ENCODE measurements around the gene ZFP92. TPM values are rescaled to one million over a fixed set of nuclear protein-coding genes. Genes with fewer than 3 reads are reported as not detected.
A peak's percentile ranks its signal among the peaks of the same experiment; 100 is the strongest.

ZFP92 gene
- total and polyA plus RNA-seq, 2 donors (not counting 1 experiment from before 2014, with no cell fraction given) = 0.06 to 0.17 TPM

DNA sequence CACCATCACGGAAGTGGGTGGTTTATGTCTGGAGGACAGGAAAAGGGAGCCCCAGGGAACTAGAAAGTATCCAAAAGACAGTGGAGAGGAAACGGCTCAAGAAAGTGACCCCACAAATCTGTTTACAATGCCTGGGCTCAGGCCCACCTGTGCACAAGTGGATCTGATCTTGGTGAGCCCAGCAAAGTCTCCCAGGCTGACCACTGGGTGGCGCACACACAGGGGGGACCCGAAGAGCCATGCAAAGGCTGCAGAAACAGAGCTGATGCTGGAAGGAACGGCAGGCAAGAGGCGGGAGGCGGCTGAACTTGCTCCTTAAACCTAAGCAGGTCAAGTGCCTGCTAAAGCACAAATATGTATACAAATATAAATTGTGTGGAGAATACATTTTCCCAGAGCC is 49.6 kb downstream of the ZFP92 start:
- H3K27ac ChIP-seq (ENCODE audit: insufficient read depth, low read length) = no peak overlapping the region
- DNase-seq (ENCODE audit: low read depth in 2 of 2) = peak; percentile 40 to 48
- no peaks in the 10 kb centered on the region for H3K79me2 ChIP-seq (ENCODE audit: control insufficient read depth, insufficient read depth, low read length)
- H3K27me3 ChIP-seq (ENCODE audit: control insufficient read depth, insufficient read depth, low read length) = no peaks in the 10 kb centered on the region
- no peaks in the 10 kb centered on the region for H4K20me1 ChIP-seq (ENCODE audit: control insufficient read depth, extremely low read depth, insufficient read depth, low read length)
- H3K4me3 ChIP-seq (replicated peaks in 1 of 4; ENCODE audit: control extremely low read depth in 1 of 4, insufficient read depth in 1 of 4, low read depth in 3 of 4, low read length in 4 of 4) = no peak overlapping the region
- H3K9ac ChIP-seq (ENCODE audit: insufficient read depth, low read length) = no peak overlapping the region
- H3K4me1 ChIP-seq (ENCODE audit: control insufficient read depth, extremely low read depth, insufficient read depth, low read length) = no peaks in the 10 kb centered on the region
- no peak overlapping the region for H2AFZ ChIP-seq (ENCODE audit: low read length)
- TF ChIP-seq, protein P1, sequence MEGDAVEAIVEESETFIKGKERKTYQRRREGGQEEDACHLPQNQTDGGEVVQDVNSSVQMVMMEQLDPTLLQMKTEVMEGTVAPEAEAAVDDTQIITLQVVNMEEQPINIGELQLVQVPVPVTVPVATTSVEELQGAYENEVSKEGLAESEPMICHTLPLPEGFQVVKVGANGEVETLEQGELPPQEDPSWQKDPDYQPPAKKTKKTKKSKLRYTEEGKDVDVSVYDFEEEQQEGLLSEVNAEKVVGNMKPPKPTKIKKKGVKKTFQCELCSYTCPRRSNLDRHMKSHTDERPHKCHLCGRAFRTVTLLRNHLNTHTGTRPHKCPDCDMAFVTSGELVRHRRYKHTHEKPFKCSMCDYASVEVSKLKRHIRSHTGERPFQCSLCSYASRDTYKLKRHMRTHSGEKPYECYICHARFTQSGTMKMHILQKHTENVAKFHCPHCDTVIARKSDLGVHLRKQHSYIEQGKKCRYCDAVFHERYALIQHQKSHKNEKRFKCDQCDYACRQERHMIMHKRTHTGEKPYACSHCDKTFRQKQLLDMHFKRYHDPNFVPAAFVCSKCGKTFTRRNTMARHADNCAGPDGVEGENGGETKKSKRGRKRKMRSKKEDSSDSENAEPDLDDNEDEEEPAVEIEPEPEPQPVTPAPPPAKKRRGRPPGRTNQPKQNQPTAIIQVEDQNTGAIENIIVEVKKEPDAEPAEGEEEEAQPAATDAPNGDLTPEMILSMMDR (conservative IDR thresholded peaks at IDR 0.05 in 1 of 2, IDR thresholded peaks at IDR 0.05 in 1 of 2; ENCODE audit: low read depth in 1 of 2, low read length in 2 of 2) = peak; percentile 41 to 72
- TF ChIP-seq EZH2 (IDR thresholded peaks at IDR 0.05; ENCODE audit: low read length, missing control alignments) = no peak
- H3K4me2 ChIP-seq (ENCODE audit: extremely low read depth, insufficient read depth, low read length) = no peak overlapping the region
- H3K36me3 ChIP-seq (ENCODE audit: control insufficient read depth, insufficient read depth, low read length) = peaks cover 1% of the 10 kb centered on the region
- no peaks in the 10 kb centered on the region for H3K9me3 ChIP-seq (ENCODE audit: control insufficient read depth, insufficient read depth, low read depth, low read length)

Other genes starting within 250 kb of the ZFP92 start
- not detected in 2 replicates for gene MAGEA1, start 232.2 kb upstream of the ZFP92 start, total RNA-seq
- gene MAGEA1, start 232.2 kb upstream of the ZFP92 start, polyA plus RNA-seq = not detected in 2 replicates
- gene PNMA6F, start 89.7 kb upstream of the ZFP92 start, total RNA-seq = not detected in 2 replicates
- not detected in 2 replicates for gene PNMA6F, start 89.7 kb upstream of the ZFP92 start, polyA plus RNA-seq
- gene ZNF275, start 77.3 kb upstream of the ZFP92 start, total RNA-seq = 6.2 and 6.3 TPM in 2 replicates
- gene ZNF275, start 77.3 kb upstream of the ZFP92 start, polyA plus RNA-seq = 11.7 and 12.2 TPM in 2 replicates
- gene PNMA6E, start 10.1 kb upstream of the ZFP92 start, total RNA-seq = not detected in 2 replicates
- gene PNMA6E, start 10.1 kb upstream of the ZFP92 start, polyA plus RNA-seq = not detected in 2 replicates
- 1.8 and 3.1 TPM in 2 replicates for gene TREX2, start 34.6 kb downstream of the ZFP92 start, total RNA-seq
- 0.08 TPM in 1 of 2 replicates, not detected in the other for gene TREX2, start 34.6 kb downstream of the ZFP92 start, polyA plus RNA-seq
- gene HAUS7, start 59.1 kb downstream of the ZFP92 start, total RNA-seq = 7.3 and 10.5 TPM in 2 replicates
- gene HAUS7, start 59.1 kb downstream of the ZFP92 start, polyA plus RNA-seq = 10.4 and 17.1 TPM in 2 replicates
- gene BGN, start 83.5 kb downstream of the ZFP92 start, total RNA-seq = 10.1 and 18.7 TPM in 2 replicates
- 21.4 and 61.7 TPM in 2 replicates for gene BGN, start 83.5 kb downstream of the ZFP92 start, polyA plus RNA-seq
- not detected in 2 replicates for gene ATP2B3, start 106.2 kb downstream of the ZFP92 start, total RNA-seq
- not detected in 2 replicates for gene ATP2B3, start 106.2 kb downstream of the ZFP92 start, polyA plus RNA-seq
- 24.4 and 28.2 TPM in 2 replicates for gene CCNQ, start 187.7 kb downstream of the ZFP92 start, total RNA-seq
- gene CCNQ, start 187.7 kb downstream of the ZFP92 start, polyA plus RNA-seq = 19.9 and 22.8 TPM in 2 replicates
- gene DUSP9, start 235.7 kb downstream of the ZFP92 start, total RNA-seq = under 0.01 TPM in 1 of 2 replicates, not detected in the other
- not detected in 2 replicates for gene DUSP9, start 235.7 kb downstream of the ZFP92 start, polyA plus RNA-seq